Measurements from ENCODE around the gene HACD3.

DNA sequence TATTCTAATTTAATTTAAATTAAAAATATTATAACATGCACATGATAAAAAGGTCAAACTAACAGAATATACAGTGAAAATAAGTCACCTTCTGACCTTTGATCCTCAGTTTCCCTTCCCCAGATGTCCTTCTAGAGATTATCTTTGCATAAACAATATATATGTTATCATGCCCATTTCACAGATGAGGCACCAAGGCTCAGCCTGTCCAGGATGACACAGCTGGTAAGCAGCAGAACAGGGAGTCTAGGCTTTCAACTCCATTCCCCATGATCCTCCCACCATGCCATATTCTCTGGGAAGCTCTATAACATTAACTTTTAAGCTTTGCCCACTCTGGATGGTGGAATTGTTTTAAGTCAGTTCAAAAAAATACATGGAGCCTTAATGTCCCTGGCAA, 92.8 kb downstream of the HACD3 start:
- TF ChIP-seq, protein P1, sequence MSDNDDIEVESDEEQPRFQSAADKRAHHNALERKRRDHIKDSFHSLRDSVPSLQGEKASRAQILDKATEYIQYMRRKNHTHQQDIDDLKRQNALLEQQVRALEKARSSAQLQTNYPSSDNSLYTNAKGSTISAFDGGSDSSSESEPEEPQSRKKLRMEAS (IDR thresholded peaks at IDR 0.05), result no peak
- TF ChIP-seq, protein P2, sequence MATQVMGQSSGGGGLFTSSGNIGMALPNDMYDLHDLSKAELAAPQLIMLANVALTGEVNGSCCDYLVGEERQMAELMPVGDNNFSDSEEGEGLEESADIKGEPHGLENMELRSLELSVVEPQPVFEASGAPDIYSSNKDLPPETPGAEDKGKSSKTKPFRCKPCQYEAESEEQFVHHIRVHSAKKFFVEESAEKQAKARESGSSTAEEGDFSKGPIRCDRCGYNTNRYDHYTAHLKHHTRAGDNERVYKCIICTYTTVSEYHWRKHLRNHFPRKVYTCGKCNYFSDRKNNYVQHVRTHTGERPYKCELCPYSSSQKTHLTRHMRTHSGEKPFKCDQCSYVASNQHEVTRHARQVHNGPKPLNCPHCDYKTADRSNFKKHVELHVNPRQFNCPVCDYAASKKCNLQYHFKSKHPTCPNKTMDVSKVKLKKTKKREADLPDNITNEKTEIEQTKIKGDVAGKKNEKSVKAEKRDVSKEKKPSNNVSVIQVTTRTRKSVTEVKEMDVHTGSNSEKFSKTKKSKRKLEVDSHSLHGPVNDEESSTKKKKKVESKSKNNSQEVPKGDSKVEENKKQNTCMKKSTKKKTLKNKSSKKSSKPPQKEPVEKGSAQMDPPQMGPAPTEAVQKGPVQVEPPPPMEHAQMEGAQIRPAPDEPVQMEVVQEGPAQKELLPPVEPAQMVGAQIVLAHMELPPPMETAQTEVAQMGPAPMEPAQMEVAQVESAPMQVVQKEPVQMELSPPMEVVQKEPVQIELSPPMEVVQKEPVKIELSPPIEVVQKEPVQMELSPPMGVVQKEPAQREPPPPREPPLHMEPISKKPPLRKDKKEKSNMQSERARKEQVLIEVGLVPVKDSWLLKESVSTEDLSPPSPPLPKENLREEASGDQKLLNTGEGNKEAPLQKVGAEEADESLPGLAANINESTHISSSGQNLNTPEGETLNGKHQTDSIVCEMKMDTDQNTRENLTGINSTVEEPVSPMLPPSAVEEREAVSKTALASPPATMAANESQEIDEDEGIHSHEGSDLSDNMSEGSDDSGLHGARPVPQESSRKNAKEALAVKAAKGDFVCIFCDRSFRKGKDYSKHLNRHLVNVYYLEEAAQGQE (IDR thresholded peaks at IDR 0.05; ENCODE audit: low read depth), result no peak
- no peak for TF ChIP-seq EP300 (IDR thresholded peaks at IDR 0.05; ENCODE audit: borderline replicate concordance)
- no peak for TF ChIP-seq TAF1 (IDR thresholded peaks at IDR 0.05; ENCODE audit: low read depth)
- no peak for TF ChIP-seq FOXM1 (IDR thresholded peaks at IDR 0.05; ENCODE audit: borderline replicate concordance, low read depth)
